ENCODE data around the gene GPR179. TPM values are rescaled to one million over a fixed set of nuclear protein-coding genes. Genes with fewer than 3 reads are reported as not detected.
"Not testable (repeated sequence)": the region's sequence is repeated elsewhere in the genome, so short reads cannot be mapped to it uniquely, and the experiment has no call there.

Gene GPR179
- total RNA-seq, 2 experiments from 2014 or later: not detected

GRCh38 chr17:38326996-38327792 lies 16.6 kb downstream of the GPR179 start:
- CTCF ChIA-PET: interaction anchor here (0.6 kb wide), 1 partner anchor 12 kb away, joined by 4 read pairs; no protein-coding TSS in a partner anchor
- no peak overlapping the region for H3K27ac Mint-ChIP-seq

GRCh38 chr17:38325221-38325851 lies 18.4 kb downstream of the GPR179 start:
- Mint-ChIP-seq H3K36me3 (ENCODE audit: low read depth) (peaks cover 3% of the 10 kb centered on the region), H3K4me1 (peaks cover 6% of the 10 kb centered on the region), H3K9me3 (no peaks in the 10 kb centered on the region), H3K27me3 (no peaks in the 10 kb centered on the region), H3K4me3 (no peak overlapping the region), H3K27ac (no peak overlapping the region)
- CTCF ChIA-PET: interaction anchor here (1.2 kb wide), 1 partner anchor 10 kb away, joined by 3 read pairs; no protein-coding TSS in a partner anchor
- POLR2A ChIA-PET: no interaction called here
- no peak for DNase-seq

More at GRCh38 chr17:38326996-38327792, 16.6 kb downstream of the GPR179 start:
- POLR2A ChIA-PET: interaction anchor here (0.6 kb wide), 1 partner anchor 65 kb away, joined by 4 read pairs; no protein-coding TSS in a partner anchor
- Mint-ChIP-seq H3K4me3 (no peak overlapping the region), H3K36me3 (ENCODE audit: low read depth) (peaks cover 3% of the 10 kb centered on the region), H3K27me3 (no peaks in the 10 kb centered on the region), H3K4me1 (peaks cover 6% of the 10 kb centered on the region), H3K9me3 (no peaks in the 10 kb centered on the region)
- no peak for DNase-seq

GRCh38 chr17:38324772-38325171 lies 19.0 kb downstream of the GPR179 start:
- no peak for DNase-seq
- Mint-ChIP-seq H3K4me3 (no peak overlapping the region), H3K9me3 (no peaks in the 10 kb centered on the region), H3K4me1 (peaks cover 6% of the 10 kb centered on the region), H3K36me3 (ENCODE audit: low read depth) (peaks cover 3% of the 10 kb centered on the region), H3K27me3 (no peaks in the 10 kb centered on the region), H3K27ac (no peak overlapping the region)
- CTCF ChIA-PET: interaction anchor here (0.8 kb wide), 1 partner anchor 9 kb away, joined by 3 read pairs; no protein-coding TSS in a partner anchor
- POLR2A ChIA-PET: no interaction called here

GRCh38 chr17:38324141-38324697 lies 19.5 kb downstream of the GPR179 start:
- CTCF ChIA-PET: interaction anchor here (0.8 kb wide), 1 partner anchor 9 kb away, joined by 3 read pairs; no protein-coding TSS in a partner anchor
- no peak overlapping the region for H3K4me3 Mint-ChIP-seq

GRCh38 chr17:38322897-38323296 lies 20.9 kb downstream of the GPR179 start:
- Mint-ChIP-seq H3K9me3 (no peaks in the 10 kb centered on the region), H3K27ac (no peak overlapping the region), H3K4me3 (no peak overlapping the region), H3K4me1 (peaks cover 6% of the 10 kb centered on the region), H3K27me3 (no peaks in the 10 kb centered on the region), H3K36me3 (ENCODE audit: low read depth) (peaks cover 8% of the 10 kb centered on the region)
- DNase-seq: no peak
- CTCF ChIA-PET: interaction anchor here (3.4 kb wide), 1 partner anchor 11 kb away, joined by 20 read pairs; no protein-coding TSS in a partner anchor
- POLR2A ChIA-PET: no interaction called here

More at GRCh38 chr17:38324141-38324697, 19.5 kb downstream of the GPR179 start:
- Mint-ChIP-seq H3K9me3 (no peaks in the 10 kb centered on the region), H3K27me3 (no peaks in the 10 kb centered on the region), H3K4me1 (peaks cover 6% of the 10 kb centered on the region), H3K36me3 (ENCODE audit: low read depth) (peaks cover 5% of the 10 kb centered on the region), H3K27ac (no peak overlapping the region)
- POLR2A ChIA-PET: no interaction called here
- no peak for DNase-seq

- CTCF ChIA-PET: interaction anchor here (0.8 to 3.4 kb wide), 4 partner anchors 9 to 26 kb away, joined by 3 to 20 read pairs (median 4); partner anchors contain the start of gene MRPL45
- DNase-seq: peak; percentile 77
- no peak overlapping the region for H3K4me3 Mint-ChIP-seq
- no peaks in the 10 kb centered on the region for H3K9me3 Mint-ChIP-seq
- peaks cover 8% of the 10 kb centered on the region for H3K36me3 Mint-ChIP-seq (ENCODE audit: low read depth)
- no peak overlapping the region for H3K27ac Mint-ChIP-seq
- POLR2A ChIA-PET: no interaction called here
- H3K4me1 Mint-ChIP-seq: peaks cover 5% of the 10 kb centered on the region
- H3K27me3 Mint-ChIP-seq: no peaks in the 10 kb centered on the region
These were observed 21.5 kb downstream of the GPR179 start for GRCh38 chr17:38322156-38322779.

GRCh38 chr17:38320482-38320881 lies 23.3 kb downstream of the GPR179 start:
- no peaks in the 10 kb centered on the region for H3K27me3 Mint-ChIP-seq
- peaks cover 2% of the 10 kb centered on the region for H3K4me1 Mint-ChIP-seq
- ChIA-PET CTCF (interaction anchor here (3.4 kb wide), 1 partner anchor 14 kb away, joined by 20 read pairs; no protein-coding TSS in a partner anchor), POLR2A (no interaction called here)
- DNase-seq: no peak
- peaks cover 13% of the 10 kb centered on the region for H3K36me3 Mint-ChIP-seq (ENCODE audit: low read depth)
- no peak overlapping the region for H3K4me3 Mint-ChIP-seq
- H3K27ac Mint-ChIP-seq: no peak overlapping the region
- no peaks in the 10 kb centered on the region for H3K9me3 Mint-ChIP-seq

- ChIA-PET CTCF (no interaction called here), POLR2A (no interaction called here)
- no peaks in the 10 kb centered on the region for H3K9me3 Mint-ChIP-seq
- no peak overlapping the region for H3K4me3 Mint-ChIP-seq
- peaks cover 2% of the 10 kb centered on the region for H3K4me1 Mint-ChIP-seq
- no peak for DNase-seq
- no peak overlapping the region for H3K27ac Mint-ChIP-seq
- no peaks in the 10 kb centered on the region for H3K27me3 Mint-ChIP-seq
- H3K36me3 Mint-ChIP-seq (ENCODE audit: low read depth): peaks cover 10% of the 10 kb centered on the region
These were observed 26.7 kb downstream of the GPR179 start for GRCh38 chr17:38317081-38317480.

GRCh38 chr17:38315497-38315896 lies 28.3 kb downstream of the GPR179 start:
- Mint-ChIP-seq H3K36me3 (ENCODE audit: low read depth) (peaks cover 13% of the 10 kb centered on the region), H3K27me3 (no peaks in the 10 kb centered on the region), H3K4me1 (peaks cover 2% of the 10 kb centered on the region), H3K9me3 (no peaks in the 10 kb centered on the region), H3K27ac (no peak overlapping the region), H3K4me3 (no peak overlapping the region)
- DNase-seq: no peak
- CTCF ChIA-PET: interaction anchor here (0.6 to 0.9 kb wide), 4 partner anchors 10 to 220 kb away, joined by 3 to 4 read pairs (median 4); no protein-coding TSS in a partner anchor
- POLR2A ChIA-PET: interaction anchor here (0.6 kb wide), 1 partner anchor 66 kb away, joined by 3 read pairs; no protein-coding TSS in a partner anchor

GRCh38 chr17:38296834-38297517 lies 46.8 kb downstream of the GPR179 start, which contains the start of gene MRPL45:
Gene MRPL45 (plus strand): TSS chr17:38297168. CDS start chr17:38297184, 16 bp downstream.
- H3K4me3 Mint-ChIP-seq: peak within 1 kb of the TSS; percentile 90
- POLR2A ChIA-PET; H3K36me3 Mint-ChIP-seq (ENCODE audit: low read depth); H3K9me3 Mint-ChIP-seq; H3K27me3 Mint-ChIP-seq: not testable (repeated sequence)
- peaks cover 15% of the 10 kb centered on the region for H3K4me1 Mint-ChIP-seq
- CTCF ChIA-PET: interaction anchor here (0.6 to 0.9 kb wide), 2 partner anchors 9 to 25 kb away, joined by 3 read pairs; no protein-coding TSS in a partner anchor
- DNase-seq: peak; percentile 96
- peak within 1 kb of the TSS; percentile 97 for H3K27ac Mint-ChIP-seq

- Mint-ChIP-seq H3K4me3 (peak overlapping the region; percentile 90), H3K4me1 (peaks cover 15% of the 10 kb centered on the region), H3K27ac (peak overlapping the region; percentile 97)
- CTCF ChIA-PET; DNase-seq; H3K9me3 Mint-ChIP-seq; POLR2A ChIA-PET; H3K27me3 Mint-ChIP-seq; H3K36me3 Mint-ChIP-seq (ENCODE audit: low read depth): not testable (repeated sequence)
These were observed 48.0 kb downstream of the GPR179 start for GRCh38 chr17:38295602-38296365.
